HFF-Myc (cell line): ENCODE measurements around the gene SETDB1.

Experiments
- DNase-seq: peaks from one replicate; pipeline ENCODE4 v3.0.0-alpha.2; 2011; ENCODE audit warnings: low read depth; ENCODE audit errors: extremely low read depth
- H3K4me3 ChIP-seq: replicated peaks from 2 replicates; pipeline ENCODE4 v1.5.1; 2011; ENCODE audit warnings: low read depth, mild to moderate bottlenecking, control low read depth, low read length
- TF ChIP-seq, protein P1 (sequence below): IDR thresholded peaks from 2 replicates; pipeline ENCODE4 v1.5.1; 2012; ENCODE audit warnings: mild to moderate bottlenecking, low read depth, low read length, control low read depth; ENCODE audit errors: missing control alignments

The SETDB1 gene

DNA sequence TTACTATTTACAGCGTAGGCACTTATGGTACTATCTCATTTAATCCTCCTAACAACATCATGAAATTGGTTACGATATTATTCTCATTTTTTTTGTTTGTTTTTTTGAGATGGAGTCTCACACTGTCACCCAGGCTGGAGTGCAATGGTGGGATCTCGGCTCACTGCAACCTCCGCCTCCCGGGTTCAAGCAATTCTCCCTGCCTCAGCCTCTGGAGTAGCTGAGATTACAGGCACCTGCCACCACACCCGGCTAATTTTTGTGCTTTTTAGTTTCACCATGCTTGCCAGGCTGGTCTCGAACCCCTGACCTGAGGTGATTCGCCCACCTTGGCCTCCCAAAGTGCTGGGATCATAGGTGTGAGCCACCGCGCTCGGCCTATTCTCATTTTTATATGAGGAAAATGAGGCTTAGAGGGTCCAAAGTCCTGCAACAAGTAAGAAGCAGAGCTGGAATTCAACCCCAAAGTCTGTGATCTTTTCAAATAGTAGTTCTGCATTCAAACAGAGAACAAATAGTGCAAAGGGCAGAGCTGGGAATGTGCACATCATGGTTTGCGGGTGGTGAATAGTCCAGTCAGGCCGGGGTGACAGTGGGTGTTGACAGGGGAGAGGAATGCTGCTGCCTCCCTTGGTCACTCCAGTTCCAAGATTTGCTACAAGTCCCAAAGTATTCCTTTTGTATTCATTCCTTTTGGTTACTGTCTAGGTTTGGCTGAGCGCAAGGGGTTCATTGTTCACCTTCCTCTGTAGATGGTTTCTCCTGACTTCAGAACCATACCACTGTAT, 86.7 kb downstream of the SETDB1 start:
- TF ChIP-seq, protein P1, sequence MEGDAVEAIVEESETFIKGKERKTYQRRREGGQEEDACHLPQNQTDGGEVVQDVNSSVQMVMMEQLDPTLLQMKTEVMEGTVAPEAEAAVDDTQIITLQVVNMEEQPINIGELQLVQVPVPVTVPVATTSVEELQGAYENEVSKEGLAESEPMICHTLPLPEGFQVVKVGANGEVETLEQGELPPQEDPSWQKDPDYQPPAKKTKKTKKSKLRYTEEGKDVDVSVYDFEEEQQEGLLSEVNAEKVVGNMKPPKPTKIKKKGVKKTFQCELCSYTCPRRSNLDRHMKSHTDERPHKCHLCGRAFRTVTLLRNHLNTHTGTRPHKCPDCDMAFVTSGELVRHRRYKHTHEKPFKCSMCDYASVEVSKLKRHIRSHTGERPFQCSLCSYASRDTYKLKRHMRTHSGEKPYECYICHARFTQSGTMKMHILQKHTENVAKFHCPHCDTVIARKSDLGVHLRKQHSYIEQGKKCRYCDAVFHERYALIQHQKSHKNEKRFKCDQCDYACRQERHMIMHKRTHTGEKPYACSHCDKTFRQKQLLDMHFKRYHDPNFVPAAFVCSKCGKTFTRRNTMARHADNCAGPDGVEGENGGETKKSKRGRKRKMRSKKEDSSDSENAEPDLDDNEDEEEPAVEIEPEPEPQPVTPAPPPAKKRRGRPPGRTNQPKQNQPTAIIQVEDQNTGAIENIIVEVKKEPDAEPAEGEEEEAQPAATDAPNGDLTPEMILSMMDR = no peak
- no peak overlapping the region for H3K4me3 ChIP-seq
- no peak for DNase-seq

GRCh38 chr1:151013518-151013917, 87.4 kb downstream of the SETDB1 start:
- TF ChIP-seq, protein P1 = no peak
- DNase-seq = no peak
- no peak overlapping the region for H3K4me3 ChIP-seq
